Esophagus muscularis mucosa (tissue), 4 donors: ENCODE results near the gene PURA.

Experiments
- CTCF ChIP-seq, 3 experiments: fragments of 200-600 bp in 2 of 3; fragments of 450-650 bp in 1 of 3; sonication (generic) in 2 of 3; IDR thresholded peaks; one replicate each; pipeline ENCODE4 v1.5.1; 2017 to 2019; ENCODE audit warnings: antibody characterized with exemption in 3 of 3, mild to moderate bottlenecking in 2 of 3, moderate library complexity in 1 of 3
- EP300 ChIP-seq: sonication (generic); formaldehyde crosslinking; IDR thresholded peaks from one replicate; pipeline ENCODE4 v1.6.1; 2017; ENCODE audit warnings: antibody characterized with exemption
- POLR2A ChIP-seq: fragments of 450-650 bp; IDR thresholded peaks from one replicate; pipeline ENCODE4 v1.6.1; 2017; ENCODE audit warnings: antibody characterized with exemption, moderate library complexity, mild to moderate bottlenecking, low read depth
- POLR2AphosphoS5 ChIP-seq, 2 donors: sonication (generic); formaldehyde crosslinking; IDR thresholded peaks; one replicate each; pipeline ENCODE4 v1.6.1; 2017; ENCODE audit warnings: antibody characterized with exemption in 2 of 2

GRCh38 chr5:140108093-140109017 is 5.6 kb upstream of the PURA start:
- TF ChIP-seq CTCF (IDR thresholded peaks at IDR 0.05): no peak
- no peak for TF ChIP-seq POLR2AphosphoS5 (IDR thresholded peaks at IDR 0.05)
- no peak for TF ChIP-seq EP300
- no peak for TF ChIP-seq POLR2A
